ENCODE data around the gene ST3GAL3. TPM values are rescaled to one million over a fixed set of nuclear protein-coding genes. Genes with fewer than 3 reads are reported as not detected.

ST3GAL3 gene
- total and polyA plus RNA-seq, 2 of the 13 experiments (the other 11 are each of a cell fraction or from before 2014, with no cell fraction given): 5.1 to 8.1 TPM

GRCh38 chr1:43946236-43947060 lies 239.1 kb downstream of the ST3GAL3 start, which contains the start of gene IPO13 (continued):
- TF ChIP-seq AGO1 (IDR thresholded peaks at IDR 0.05; ENCODE audit: low read depth, low read length, poor library complexity, severe bottlenecking) (no peak), NFE2 (CRISPR knock-in tag; IDR thresholded peaks at IDR 0.05) (no peak), FOXA3 (CRISPR knock-in tag; IDR thresholded peaks at IDR 0.05) (0 out of 2 replicates have a peak, but pooled peaks have one; percentile 24), ZNF124 (CRISPR knock-in tag; IDR thresholded peaks at IDR 0.05) (peak; percentile 76; the same call in 1 of the 2 replicates), ZNF720 (CRISPR knock-in tag; IDR thresholded peaks at IDR 0.05) (no peak), ZNF10 (CRISPR knock-in tag; IDR thresholded peaks at IDR 0.05; ENCODE audit: borderline replicate concordance, low read depth) (no peak), ZNF780A (CRISPR knock-in tag; IDR thresholded peaks at IDR 0.05) (no peak; the same call in 1 of the 2 replicates), NFATC3 (CRISPR knock-in tag; IDR thresholded peaks at IDR 0.05) (no peak), IRF2 (CRISPR knock-in tag; IDR thresholded peaks at IDR 0.05) (peak; percentile 95), ZNF768 (CRISPR knock-in tag; IDR thresholded peaks at IDR 0.05) (0 out of 2 replicates have a peak, but pooled peaks have one; percentile 43), HIC2 (CRISPR knock-in tag; IDR thresholded peaks at IDR 0.05; ENCODE audit: low read depth) (peak; percentile 60), SRSF4 (IDR thresholded peaks at IDR 0.05; ENCODE audit: low read depth, low read length, poor library complexity, severe bottlenecking) (no peak), ATF7-NPFF (CRISPR knock-in tag; IDR thresholded peaks at IDR 0.05; ENCODE audit: low read depth) (peak; percentile 93), ZNF468 (CRISPR knock-in tag; IDR thresholded peaks at IDR 0.05) (peak; percentile 68; the same call in 1 of the 2 replicates), RARG (CRISPR knock-in tag; IDR thresholded peaks at IDR 0.05; ENCODE audit: low read depth) (peak; percentile 82; the same call in 1 of the 2 replicates), RXRA (CRISPR knock-in tag; IDR thresholded peaks at IDR 0.05) (peak; percentile 82), RBAK (CRISPR knock-in tag; IDR thresholded peaks at IDR 0.05) (no peak), HMGA1 (CRISPR knock-in tag; conservative IDR thresholded peaks at IDR 0.05) (no peak), ZNF280D (CRISPR knock-in tag; IDR thresholded peaks at IDR 0.05) (peak; percentile 85; the same call in 1 of the 2 replicates)
- TF ChIP-seq, protein P1, sequence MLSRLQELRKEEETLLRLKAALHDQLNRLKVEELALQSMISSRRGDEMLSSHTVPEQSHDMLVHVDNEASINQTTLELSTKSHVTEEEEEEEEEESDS (CRISPR knock-in tag; IDR thresholded peaks at IDR 0.05; ENCODE audit: borderline replicate concordance): peak; percentile 53; the same call in 1 of the 2 replicates
- TF ChIP-seq, protein P2, sequence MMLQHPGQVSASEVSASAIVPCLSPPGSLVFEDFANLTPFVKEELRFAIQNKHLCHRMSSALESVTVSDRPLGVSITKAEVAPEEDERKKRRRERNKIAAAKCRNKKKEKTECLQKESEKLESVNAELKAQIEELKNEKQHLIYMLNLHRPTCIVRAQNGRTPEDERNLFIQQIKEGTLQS (CRISPR knock-in tag; IDR thresholded peaks at IDR 0.05): no peak
- TF ChIP-seq, protein P3, sequence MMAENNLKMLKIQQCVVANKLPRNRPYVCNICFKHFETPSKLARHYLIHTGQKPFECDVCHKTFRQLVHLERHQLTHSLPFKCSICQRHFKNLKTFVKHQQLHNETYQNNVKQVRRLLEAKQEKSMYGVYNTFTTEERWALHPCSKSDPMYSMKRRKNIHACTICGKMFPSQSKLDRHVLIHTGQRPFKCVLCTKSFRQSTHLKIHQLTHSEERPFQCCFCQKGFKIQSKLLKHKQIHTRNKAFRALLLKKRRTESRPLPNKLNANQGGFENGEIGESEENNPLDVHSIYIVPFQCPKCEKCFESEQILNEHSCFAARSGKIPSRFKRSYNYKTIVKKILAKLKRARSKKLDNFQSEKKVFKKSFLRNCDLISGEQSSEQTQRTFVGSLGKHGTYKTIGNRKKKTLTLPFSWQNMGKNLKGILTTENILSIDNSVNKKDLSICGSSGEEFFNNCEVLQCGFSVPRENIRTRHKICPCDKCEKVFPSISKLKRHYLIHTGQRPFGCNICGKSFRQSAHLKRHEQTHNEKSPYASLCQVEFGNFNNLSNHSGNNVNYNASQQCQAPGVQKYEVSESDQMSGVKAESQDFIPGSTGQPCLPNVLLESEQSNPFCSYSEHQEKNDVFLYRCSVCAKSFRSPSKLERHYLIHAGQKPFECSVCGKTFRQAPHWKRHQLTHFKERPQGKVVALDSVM (CRISPR knock-in tag; IDR thresholded peaks at IDR 0.05): peak; percentile 95

All from HepG2 (cell line).